HG03520 (cell line): Measurements from ENCODE around the gene CACNA2D4.

Source experiments
- ATAC-seq: cut with Tn5 transposase; IDR thresholded peaks from one replicate; pipeline ENCODE4 v1.9.1; 2021; ENCODE audit warnings: mild to moderate bottlenecking, moderate library complexity; ENCODE audit not compliant: unreplicated experiment

CACNA2D4 gene

GRCh38 chr12:1758887-1759286, 159.6 kb downstream of the CACNA2D4 start:
- no peak for ATAC-seq

- no peak for ATAC-seq
Measured at GRCh38 chr12:1758376-1758775, 160.1 kb downstream of the CACNA2D4 start.

GRCh38 chr12:1750300-1750699, 168.2 kb downstream of the CACNA2D4 start:
- ATAC-seq, result no peak

- no peak for ATAC-seq
Measured at GRCh38 chr12:1749019-1749418, 169.4 kb downstream of the CACNA2D4 start.

GRCh38 chr12:1747609-1748008, 170.8 kb downstream of the CACNA2D4 start:
- ATAC-seq, result no peak

- no peak for ATAC-seq
Measured at GRCh38 chr12:1744932-1745331, 173.5 kb downstream of the CACNA2D4 start.
